HCT116 (cell line): ENCODE data around the gene NCKAP5. TPM values are rescaled to one million over a fixed set of nuclear protein-coding genes. Genes with fewer than 3 reads are reported as not detected.

ENCODE experiments used
- ATAC-seq: fragments of 200-7000 bp; cut with Tn5 transposase; 2 replicates; pipeline ENCODE4 v1.9.1; 2020; ENCODE audit warnings: mild to moderate bottlenecking, moderate library complexity
- BruUV-seq: library from RNA; stranded (reverse); fragments of 400-500 nt; replicated peaks from 2 replicates; lab custom pipeline; 2021; lab: Mats Ljungman, UMichigan
- CTCF ChIA-PET: fragments of 300-600 bp; sonication (Branson Sonifier 250); formaldehyde crosslinking; loops from one replicate; lab custom pipeline; 2021; ENCODE audit warnings: antibody characterized with exemption; lab: Charles Lee
- POLR2A ChIA-PET: fragments of 300-600, 350-600 bp; sonication (Branson Sonifier 250); formaldehyde crosslinking; loops from one replicate; lab custom pipeline; 2021; ENCODE audit warnings: antibody characterized with exemption; lab: Charles Lee
- RAD21 ChIA-PET, 2 experiments: fragments of 300-600 bp; sonication (Branson Sonifier 250); formaldehyde crosslinking; loops; one replicate each; lab custom pipeline; 2023; ENCODE audit warnings: low total read pairs in 2 of 2; ENCODE audit not compliant: uncharacterized antibody in 2 of 2, unreplicated experiment in 2 of 2, low non-redundant PET in 1 of 2; lab: Charles Lee
- DNase-seq: peaks from one replicate; pipeline ENCODE4 v3.0.0-alpha.2; 2010; ENCODE audit warnings: low read depth, low spot score
- H2AFZ ChIP-seq: fragments of 200-600 bp; shearing (Covaris generic), sonication (generic); 2 replicates; pipeline ENCODE4 v1.6.1; 2017; ENCODE audit warnings: low read depth, mixed run types, mixed read lengths, antibody characterized with exemption, low read length; ENCODE audit not compliant: poor library complexity, severe bottlenecking
- H3K27ac ChIP-seq: 2 replicates; pipeline ENCODE4 v1.5.1; 2012; ENCODE audit warnings: low read depth, low read length
- H3K27me3 ChIP-seq: fragments of 200-600 bp; sonication (generic); 2 replicates; pipeline ENCODE4 v1.6.1; 2016; ENCODE audit warnings: mixed run types, low read length, mixed read lengths; ENCODE audit not compliant: insufficient read depth
- H3K36me3 ChIP-seq, 2 experiments: fragments of 200-500 bp in 1 of 2; fragments of 200-600 bp in 1 of 2; sonication (Bioruptor generic) in 1 of 2; sonication (generic) in 1 of 2; 2 replicates each; pipeline versions ENCODE4 v1.5.1 to v1.6.1; 2014 to 2016; ENCODE audit warnings: low read length in 2 of 2, inconsistent platforms in 1 of 2, mixed read lengths in 1 of 2, mixed run types in 1 of 2; ENCODE audit not compliant: insufficient read depth in 2 of 2, control insufficient read depth in 1 of 2
- H3K4me1 ChIP-seq, 2 experiments: fragments of 200-600 bp in 1 of 2; sonication (generic) in 1 of 2; 2 replicates each; pipeline versions ENCODE4 v1.5.1 to v1.6.1; 2012 to 2017; ENCODE audit warnings: low read length in 2 of 2, inconsistent platforms in 1 of 2, mild to moderate bottlenecking in 1 of 2, mixed read lengths in 1 of 2, mixed run types in 1 of 2, moderate library complexity in 1 of 2; ENCODE audit not compliant: insufficient read depth in 2 of 2, control insufficient read depth in 1 of 2
- H3K4me2 ChIP-seq: fragments of 200-600 bp; sonication (generic); 2 replicates; pipeline ENCODE4 v1.6.1; 2017; ENCODE audit warnings: mixed run types, low read length, mixed read lengths
- H3K4me3 ChIP-seq, 2 experiments: fragments of 200-600 bp in 1 of 2; sonication (generic) in 1 of 2; replicated peaks in 1 of 2; 2 replicates each; pipeline ENCODE4 v1.5.1; 2011 to 2016; ENCODE audit warnings: low read length in 2 of 2, control low read depth in 1 of 2, low read depth in 1 of 2, mild to moderate bottlenecking in 1 of 2, mixed read lengths in 1 of 2, mixed run types in 1 of 2
- H3K79me2 ChIP-seq: fragments of 200-600 bp; sonication (generic); 2 replicates; pipeline ENCODE4 v1.6.1; 2017; ENCODE audit warnings: mild to moderate bottlenecking, mixed run types, low read length, moderate library complexity, mixed read lengths; ENCODE audit not compliant: insufficient read depth
- H3K9ac ChIP-seq: fragments of 200-600 bp; sonication (generic); 2 replicates; pipeline ENCODE4 v1.6.1; 2016; ENCODE audit warnings: low read length, mixed read lengths
- H3K9me2 ChIP-seq: fragments of 200-600 bp; sonication (generic), shearing (Covaris generic); 2 replicates; pipeline ENCODE4 v1.6.1; 2017; ENCODE audit warnings: mixed run types, mild to moderate bottlenecking, moderate library complexity; ENCODE audit not compliant: insufficient read depth
- H3K9me3 ChIP-seq, 2 experiments: fragments of 200-500 bp in 1 of 2; fragments of 200-600 bp in 1 of 2; sonication (Bioruptor generic) in 1 of 2; sonication (generic) in 1 of 2; 2 replicates each; pipeline ENCODE4 v1.6.1; 2014 to 2017; ENCODE audit warnings: low read length in 2 of 2, mixed read lengths in 2 of 2, inconsistent platforms in 1 of 2, low read depth in 1 of 2, mild to moderate bottlenecking in 1 of 2, mixed run types in 1 of 2, moderate library complexity in 1 of 2; ENCODE audit not compliant: control insufficient read depth in 1 of 2, insufficient read depth in 1 of 2
- H4K20me1 ChIP-seq: fragments of 200-600 bp; sonication (generic), shearing (Covaris generic); 2 replicates; pipeline ENCODE4 v1.6.1; 2017; ENCODE audit warnings: mixed run types, mild to moderate bottlenecking, moderate library complexity; ENCODE audit not compliant: insufficient read depth
- ATF3 ChIP-seq: IDR thresholded peaks from 2 replicates; pipeline ENCODE4 v1.6.1; 2012
- CBX3 ChIP-seq: IDR thresholded peaks from 2 replicates; pipeline ENCODE4 v1.6.1; 2012; ENCODE audit warnings: low read depth
- CEBPB ChIP-seq: IDR thresholded peaks from 2 replicates; pipeline ENCODE4 v1.6.1; 2012; ENCODE audit warnings: low read depth
- CTCF ChIP-seq, 3 experiments: fragments of 200-600 bp in 1 of 3; sonication (generic) in 1 of 3; IDR thresholded peaks in 2 of 3; conservative IDR thresholded peaks in 1 of 3; 2 replicates each; pipeline ENCODE4 v1.5.1; 2012 to 2017; ENCODE audit warnings: low read depth in 2 of 3, low read length in 2 of 3, antibody characterized with exemption in 1 of 3, borderline replicate concordance in 1 of 3, control low read depth in 1 of 3, mild to moderate bottlenecking in 1 of 3, mixed read lengths in 1 of 3, mixed run types in 1 of 3, moderate library complexity in 1 of 3; ENCODE audit not compliant: insufficient read depth in 1 of 3
- ELF1 ChIP-seq: IDR thresholded peaks from 2 replicates; pipeline ENCODE4 v1.6.1; 2012; ENCODE audit warnings: low read depth, borderline replicate concordance
- EZH2 ChIP-seq: fragments of 200-600 bp; sonication (generic); IDR thresholded peaks from 2 replicates; pipeline ENCODE4 v1.6.1; 2017; ENCODE audit warnings: antibody characterized with exemption, mixed run types
- EZH2phosphoT487 ChIP-seq: fragments of 200-600 bp; IDR thresholded peaks from 2 replicates; pipeline ENCODE4 v1.6.1; 2018; ENCODE audit warnings: antibody characterized with exemption, borderline replicate concordance
- FOSL1 ChIP-seq: IDR thresholded peaks from 2 replicates; pipeline ENCODE4 v1.6.1; 2012; ENCODE audit warnings: low read depth
- JUND ChIP-seq: IDR thresholded peaks from 2 replicates; pipeline ENCODE4 v1.6.1; 2012
- MAX ChIP-seq: IDR thresholded peaks from 2 replicates; pipeline ENCODE4 v1.6.1; 2012
- POLR2A ChIP-seq: IDR thresholded peaks from 2 replicates; pipeline ENCODE4 v1.7.0; 2011; ENCODE audit warnings: borderline replicate concordance; ENCODE audit not compliant: insufficient read depth, insufficient read length; ENCODE audit errors: extremely low read depth
- RAD21 ChIP-seq: IDR thresholded peaks from 2 replicates; pipeline ENCODE4 v1.6.1; 2012; ENCODE audit warnings: low read depth, mild to moderate bottlenecking
- REST ChIP-seq: IDR thresholded peaks from 2 replicates; pipeline ENCODE4 v1.6.1; 2012; ENCODE audit warnings: low read depth
- SIN3A ChIP-seq: IDR thresholded peaks from 2 replicates; pipeline ENCODE4 v1.6.1; 2012; ENCODE audit warnings: low read depth
- ZBTB33 ChIP-seq: IDR thresholded peaks from 2 replicates; pipeline ENCODE4 v1.6.1; 2011; ENCODE audit warnings: mild to moderate bottlenecking, low read length, moderate library complexity; ENCODE audit not compliant: insufficient replicate concordance; ENCODE audit errors: extremely low read depth
- ZNF274 ChIP-seq: fragments of 200-500 bp; sonication (Bioruptor generic); IDR thresholded peaks from 2 replicates; pipeline ENCODE4 v1.6.1; 2014; ENCODE audit warnings: mild to moderate bottlenecking, low read depth, low read length, inconsistent platforms
- intact Hi-C: fragments of 100-400 bp; cut with micrococcal nuclease; formaldehyde crosslinking; loops from 2 replicates; pipeline ENCODE4 v1.10.0; 2022
- total RNA-seq: library from RNA; stranded (reverse); gene quantifications from one replicate; pipeline ENCODE4 v1.2.1, GENCODE V29; 2021; ENCODE audit not compliant: unreplicated experiment

NCKAP5 gene
- total RNA-seq, 1 experiment from 2014 or later = 0.30 TPM

GRCh38 chr2:133605766-133606137 lies 37.5 kb upstream of the NCKAP5 start:
- H3K9me3 ChIP-seq = no peaks in the 10 kb centered on the region
- 0 out of 4 replicates have a peak, but pooled peaks cover 0 to 4% of the 10 kb centered on the region in 2 experiments for H3K4me1 ChIP-seq
- ATAC-seq = no peak
- H4K20me1 ChIP-seq = no peaks in the 10 kb centered on the region
- no peaks in the 10 kb centered on the region for H3K36me3 ChIP-seq
- intact Hi-C loops = no loop called here
- H3K9ac ChIP-seq = no peak overlapping the region
- H3K27me3 ChIP-seq = no peaks in the 10 kb centered on the region
- H3K4me3 ChIP-seq = no peak overlapping the region
- H3K27ac ChIP-seq = no peak overlapping the region
- no peaks in the 10 kb centered on the region for H3K9me2 ChIP-seq
- RAD21 ChIA-PET = no interaction called here
- TF ChIP-seq EZH2 = no peak
- no peak for TF ChIP-seq ATF3
- TF ChIP-seq FOSL1 = no peak
- no peak for TF ChIP-seq SIN3A
- TF ChIP-seq CEBPB = no peak
- no peak for TF ChIP-seq EZH2phosphoT487
- TF ChIP-seq ELF1 = no peak
- no peak for TF ChIP-seq ZBTB33
- TF ChIP-seq JUND = no peak
- TF ChIP-seq MAX = no peak
- no peak for TF ChIP-seq CTCF (IDR thresholded peaks at IDR 0.05 in 2 of 3, conservative IDR thresholded peaks at IDR 0.05 in 1 of 3; ENCODE audit: borderline replicate concordance in 1 of 3, insufficient read depth in 1 of 3, low read depth in 2 of 3, low read length in 2 of 3)
- no peak for TF ChIP-seq RAD21
- no peak for TF ChIP-seq CBX3
- no peak for TF ChIP-seq REST
- no peak for TF ChIP-seq POLR2A
- no peak for TF ChIP-seq ZNF274
- no peaks in the 10 kb centered on the region for H3K79me2 ChIP-seq
- no peak for DNase-seq
- POLR2A ChIA-PET = no interaction called here
- no peak overlapping the region for H2AFZ ChIP-seq
- H3K4me2 ChIP-seq = no peak overlapping the region
- CTCF ChIA-PET = no interaction called here
- no TSS peak for BruUV-seq
